ENCODE results near the gene LATS2.

GRCh38 chr13:21106089-21106488, 44.7 kb upstream of the LATS2 start:
- TF ChIP-seq POLR2A (IDR thresholded peaks at IDR 0.05): no peak
- TF ChIP-seq CTCF (IDR thresholded peaks at IDR 0.05): no peak

All from testis (tissue), 2 donors.